ENCODE data around the gene MTCH1. TPM values are rescaled to one million over a fixed set of nuclear protein-coding genes. Genes with fewer than 3 reads are reported as not detected.
"Not testable (repeated sequence)": the region's sequence is repeated elsewhere in the genome, so short reads cannot be mapped to it uniquely, and the experiment has no call there.

Gene MTCH1
- polyA plus RNA-seq, 3 donors, result 127 to 203 (median 189) TPM

- WGBS, 3 donors, result 41 to 71% (median 54%) methylated on average over 12 of the region's 12 CpGs
- no peak overlapping the region for H3K27ac ChIP-seq (ENCODE audit: low read depth, low read length)
These were observed 23.1 kb downstream of the MTCH1 start for GRCh38 chr6:36962874-36963273.

- 53 to 74% (median 56%) methylated on average over 40 of the region's 40 CpGs for WGBS, 3 donors
- no peak overlapping the region for H3K27ac ChIP-seq (ENCODE audit: low read depth, low read length)
These were observed 24.3 kb downstream of the MTCH1 start for GRCh38 chr6:36961441-36962435.

DNA sequence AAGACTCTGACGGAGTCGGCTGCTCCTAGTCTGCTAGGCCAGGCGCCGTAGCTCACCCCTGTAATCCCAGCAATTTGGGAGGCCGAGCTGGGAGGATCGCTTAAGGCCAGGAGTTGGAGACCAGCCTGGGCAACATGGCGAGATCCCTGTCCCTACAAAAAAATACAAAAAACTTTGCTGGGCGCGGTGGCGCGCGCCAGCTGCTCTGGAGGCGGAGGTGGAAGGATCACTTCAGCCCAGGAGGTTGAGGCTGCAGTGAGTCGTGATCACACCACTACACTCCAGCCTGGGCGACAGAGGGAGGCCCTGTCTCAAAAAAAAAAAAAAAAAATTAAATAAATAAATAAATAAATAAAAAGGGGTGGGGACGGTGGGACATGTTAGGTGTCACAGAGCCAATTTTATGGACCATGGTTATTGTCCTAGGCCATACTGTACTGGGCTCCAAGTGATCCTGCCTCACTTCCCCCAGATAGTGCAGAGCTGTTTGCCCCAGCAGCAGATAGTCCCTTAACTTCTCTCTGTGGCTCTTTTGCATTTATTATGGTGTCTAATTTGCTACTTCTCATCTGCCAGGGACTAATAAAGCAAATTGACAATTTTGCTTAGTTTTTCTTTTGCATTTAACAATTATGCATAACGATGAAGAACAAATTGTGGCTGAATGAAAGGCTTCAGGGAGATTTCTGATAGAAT lies 26.3 kb downstream of the MTCH1 start:
- H3K27ac ChIP-seq (ENCODE audit: low read depth, low read length), result no peak overlapping the region
- WGBS, 3 donors, result 93 to 95% (median 94%) methylated on average over 17 of the region's 17 CpGs

DNA sequence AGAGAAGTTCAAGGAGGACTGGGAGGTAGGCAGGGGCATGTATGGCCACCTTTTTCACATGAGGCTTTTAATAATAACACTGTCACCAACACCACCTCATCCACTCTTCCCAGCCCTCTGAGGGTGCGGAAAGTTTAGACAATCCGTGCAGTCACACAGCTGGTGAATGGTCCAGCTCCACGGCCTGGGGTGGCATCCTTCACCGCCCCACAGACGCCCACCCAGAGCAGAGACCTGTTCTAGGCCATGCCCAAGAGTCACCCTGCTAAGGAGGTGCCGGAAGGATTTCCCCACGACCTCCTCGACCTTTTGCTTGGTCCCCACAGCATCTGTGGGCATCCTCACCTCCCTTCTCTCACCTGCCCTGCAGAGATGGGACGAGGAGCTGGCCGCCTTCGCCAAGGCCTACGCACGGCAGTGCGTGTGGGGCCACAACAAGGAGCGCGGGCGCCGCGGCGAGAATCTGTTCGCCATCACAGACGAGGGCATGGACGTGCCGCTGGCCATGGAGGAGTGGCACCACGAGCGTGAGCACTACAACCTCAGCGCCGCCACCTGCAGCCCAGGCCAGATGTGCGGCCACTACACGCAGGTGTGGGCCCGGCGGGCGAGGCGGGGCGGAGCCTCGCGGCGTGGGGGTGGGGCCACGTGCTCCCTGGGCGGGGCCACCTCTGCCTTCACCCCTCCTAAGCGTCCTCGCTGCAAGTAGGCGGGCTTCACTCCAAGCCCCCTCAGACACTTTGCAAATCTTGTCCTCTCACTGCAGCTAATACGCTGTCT lies 27.0 kb downstream of the MTCH1 start:
- H3K27ac ChIP-seq (ENCODE audit: low read depth, low read length), result no peak overlapping the region

GRCh38 chr6:36957773-36958271 lies 28.2 kb downstream of the MTCH1 start:
- 68 to 91% (median 83%) methylated on average over 9 of the region's 9 CpGs for WGBS, 3 donors
- no peak overlapping the region for H3K27ac ChIP-seq (ENCODE audit: low read depth, low read length)

More for the DNA sequence above, 27.0 kb downstream of the MTCH1 start:
- 81 to 90% (median 83%) methylated on average over 40 to 44 of the region's 44 CpGs for WGBS, 3 donors

GRCh38 chr6:36956446-36956820 lies 29.6 kb downstream of the MTCH1 start:
- H3K27ac ChIP-seq (ENCODE audit: low read depth, low read length), result no peak overlapping the region

- no peak overlapping the region for H3K27ac ChIP-seq (ENCODE audit: low read depth, low read length)
- WGBS, 3 donors, result 50 to 67% (median 58%) methylated on average over 9 of the region's 9 CpGs
These were observed 30.1 kb downstream of the MTCH1 start for GRCh38 chr6:36955671-36956445.

DNA sequence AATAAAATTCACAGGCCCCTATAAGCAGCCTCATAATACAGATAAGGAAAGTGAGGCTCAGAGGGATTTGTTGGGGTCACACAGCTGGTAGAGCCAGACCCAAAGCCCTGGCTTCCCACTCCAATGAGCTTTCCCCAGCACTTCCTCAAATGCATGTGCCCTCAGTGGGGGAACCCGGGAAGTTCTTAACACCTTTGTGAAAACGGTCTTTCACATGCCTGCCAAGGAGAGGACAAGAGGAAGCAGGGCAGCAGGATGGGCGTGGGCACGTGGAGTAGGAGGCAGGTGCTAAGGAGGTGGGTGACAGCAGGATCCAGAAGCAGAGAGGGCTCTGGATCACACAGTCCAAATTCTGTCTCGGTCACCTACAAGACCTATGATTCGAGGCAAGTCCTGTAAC lies 30.9 kb downstream of the MTCH1 start:
- no peak overlapping the region for H3K27ac ChIP-seq (ENCODE audit: low read depth, low read length)
- 43 to 67% (median 44%) methylated on average over 6 of the region's 6 CpGs for WGBS, 3 donors

GRCh38 chr6:36954262-36954931 lies 31.6 kb downstream of the MTCH1 start, which contains the start of gene PI16:
PI16 (plus strand) TSS chr6:36954738; CDS start chr6:36954761, 23 bp downstream.
- WGBS, 3 donors, result 40 to 70% (median 49%) methylated on average over 14 of the region's 14 CpGs
- H3K27ac ChIP-seq (ENCODE audit: low read depth, low read length), result no peak within 1 kb of the TSS

DNA sequence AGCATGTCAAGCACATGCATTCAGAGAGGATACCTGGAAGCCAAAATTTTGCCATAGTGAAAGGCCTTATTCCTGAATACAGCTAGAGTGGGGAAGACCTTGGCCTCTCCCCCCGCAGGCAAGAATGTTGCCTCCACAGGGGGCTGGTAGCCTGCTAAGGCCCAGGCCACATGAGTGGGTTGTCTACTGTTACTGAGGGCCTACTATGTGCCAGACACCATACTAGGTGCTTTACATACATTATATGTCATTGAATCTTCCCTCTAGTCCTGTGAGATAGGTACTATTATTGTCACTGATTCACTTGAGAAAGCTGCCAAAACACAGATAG lies 32.1 kb downstream of the MTCH1 start:
- H3K27ac ChIP-seq (ENCODE audit: low read depth, low read length), result no peak overlapping the region
- 80 to 95% (median 86%) methylated on average over 1 of the region's 1 CpG for WGBS, 3 donors

DNA sequence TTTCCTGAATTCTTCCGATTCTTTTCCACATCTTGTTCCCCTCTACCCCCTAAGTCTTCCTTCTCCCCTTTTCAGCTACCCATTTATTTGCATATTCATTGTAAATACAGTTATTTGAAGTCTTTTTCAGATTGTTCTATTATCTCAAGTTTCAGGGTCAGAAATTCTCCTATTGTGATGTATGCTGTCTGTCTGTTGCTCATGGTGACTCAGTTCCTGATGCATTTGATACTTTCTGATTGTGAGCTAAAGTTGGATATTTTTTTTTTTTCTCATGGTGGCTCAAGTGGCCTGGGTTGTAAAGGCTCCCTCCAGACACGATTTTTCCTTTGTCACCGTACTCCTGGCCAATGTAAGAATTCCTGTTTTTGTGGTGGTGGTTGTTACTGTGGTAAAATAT lies 36.4 kb downstream of the MTCH1 start:
- H3K27ac ChIP-seq (ENCODE audit: low read depth, low read length), result no peak overlapping the region
- 81 to 87% (median 83%) methylated on average over 3 of the region's 3 CpGs for WGBS, 3 donors

GRCh38 chr6:36949076-36949475 lies 36.9 kb downstream of the MTCH1 start:
- not testable (repeated sequence) for H3K27ac ChIP-seq (ENCODE audit: low read depth, low read length)
- WGBS, 3 donors, result 93 to 95% (median 93%) methylated on average over 9 of the region's 9 CpGs

GRCh38 chr6:36947570-36948351 lies 38.2 kb downstream of the MTCH1 start:
- H3K27ac ChIP-seq (ENCODE audit: low read depth, low read length), result no peak overlapping the region
- WGBS, 3 donors, result 75 to 78% (median 75%) methylated on average over 12 of the region's 12 CpGs

- 88 to 95% (median 92%) methylated on average over 4 of the region's 4 CpGs for WGBS, 3 donors
These were observed 39.5 kb downstream of the MTCH1 start for GRCh38 chr6:36946526-36946925.

DNA sequence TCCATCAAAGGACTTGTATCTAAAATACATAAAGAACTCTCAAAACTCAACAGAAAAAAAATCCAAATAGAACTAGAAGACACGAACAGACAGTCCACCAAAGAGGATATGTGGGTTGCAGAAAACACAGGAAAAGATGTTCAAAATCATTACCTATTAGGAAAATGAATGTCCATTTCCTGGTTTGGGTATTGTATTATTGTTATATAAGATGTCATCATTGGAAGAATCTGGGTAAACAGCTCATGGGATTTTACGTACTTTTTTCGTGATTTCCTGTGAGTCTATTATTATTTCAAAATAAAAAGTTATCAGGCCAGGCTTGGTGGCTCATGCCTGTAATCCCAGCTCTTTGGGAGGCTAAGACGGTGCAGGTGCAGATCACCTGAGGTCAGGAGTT lies 40.7 kb downstream of the MTCH1 start:
- WGBS, 3 donors, result 79 to 89% (median 83%) methylated on average over 4 of the region's 4 CpGs
- no peak overlapping the region for H3K27ac ChIP-seq (ENCODE audit: low read depth, low read length)

More at GRCh38 chr6:36946526-36946925, 39.5 kb downstream of the MTCH1 start:
- H3K27ac ChIP-seq (ENCODE audit: low read depth, low read length), result no peak overlapping the region

DNA sequence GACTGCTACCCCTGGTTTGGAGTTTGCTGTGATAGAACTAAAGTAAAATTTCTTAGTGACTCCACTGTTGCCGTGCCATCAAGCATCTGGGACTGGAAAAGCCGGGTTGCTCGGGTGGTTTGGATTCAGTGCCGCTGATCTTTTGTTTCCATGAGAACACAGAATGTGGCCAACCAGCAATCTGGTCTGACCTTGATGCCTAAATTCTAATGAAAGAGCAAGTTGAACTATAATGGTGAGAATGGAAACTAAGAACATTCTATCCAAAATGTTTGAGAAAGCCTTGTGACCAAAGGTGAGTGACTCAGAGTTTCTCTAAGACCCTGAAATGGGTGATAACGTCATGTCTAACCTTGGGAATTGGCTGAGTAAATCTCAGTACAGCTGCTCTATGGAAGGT lies 41.3 kb downstream of the MTCH1 start:
- 20 to 92% (median 79%) methylated on average over 5 of the region's 5 CpGs for WGBS, 3 donors
- no peak overlapping the region for H3K27ac ChIP-seq (ENCODE audit: low read depth, low read length)

- whole genome bisulfite sequencing, 3 donors, result 50 to 86% (median 58%) methylated on average over 1 of the region's 2 CpGs
- not testable (repeated sequence) for H3K27ac ChIP-seq (ENCODE audit: low read depth, low read length)
These were observed 43.7 kb downstream of the MTCH1 start for GRCh38 chr6:36942329-36942728.

Data from adipose tissue (tissue), 3 donors.